ENCODE results near the gene TMEM150A.
"Not testable (repeated sequence)": the region's sequence is repeated elsewhere in the genome, so short reads cannot be mapped to it uniquely, and the experiment has no call there.

GRCh38 chr2:85592299-85592698 lies 10.2 kb downstream of the TMEM150A start:
- not testable (repeated sequence) for TF ChIP-seq CTCF (IDR thresholded peaks at IDR 0.05; ENCODE audit: low read length); EZH2 (IDR thresholded peaks at IDR 0.05; ENCODE audit: borderline replicate concordance, low read length)

Data from OCI-LY1 (cell line).